WTC11 (cell line): ENCODE data around the gene KBTBD3.

ENCODE experiments used
- CREB1 ChIP-seq: sonication (generic); formaldehyde crosslinking; IDR thresholded peaks from 2 replicates; pipeline ENCODE4 v1.8.0; 2023; ENCODE audit warnings: mild to moderate bottlenecking, missing genetic modification reagents
- CTCF ChIP-seq: fragments of 200-600 bp; IDR thresholded peaks from 2 replicates; pipeline ENCODE4 v1.8.0; 2022; ENCODE audit warnings: antibody characterized with exemption
- ELF4 ChIP-seq: sonication (generic); formaldehyde crosslinking; IDR thresholded peaks from 2 replicates; pipeline ENCODE4 v1.8.1; 2022; ENCODE audit warnings: low read depth, mild to moderate bottlenecking, moderate library complexity, missing genetic modification reagents
- NR3C1 ChIP-seq: sonication (generic); formaldehyde crosslinking; conservative IDR thresholded peaks from 2 replicates; pipeline ENCODE4 v1.8.1; 2023; ENCODE audit warnings: low read depth, mild to moderate bottlenecking, missing genetic modification reagents
- SP1 ChIP-seq: sonication (generic); formaldehyde crosslinking; conservative IDR thresholded peaks from 2 replicates; pipeline ENCODE4 v1.8.1; 2022; ENCODE audit warnings: missing genetic modification reagents
- USF1 ChIP-seq: sonication (generic); formaldehyde crosslinking; IDR thresholded peaks from 2 replicates; pipeline ENCODE4 v1.8.0; 2022; ENCODE audit warnings: mild to moderate bottlenecking, missing genetic modification reagents
- ZNF263 ChIP-seq: sonication (generic); formaldehyde crosslinking; IDR thresholded peaks from 2 replicates; pipeline ENCODE4 v1.8.1; 2022; ENCODE audit warnings: low read depth, mild to moderate bottlenecking, moderate library complexity, missing genetic modification reagents

- TF ChIP-seq NR3C1 (CRISPR knock-in tag): no peak
- TF ChIP-seq SP1 (CRISPR knock-in tag): no peak
- TF ChIP-seq CTCF: no peak
- no peak for TF ChIP-seq CREB1 (CRISPR knock-in tag)
- no peak for TF ChIP-seq USF1
- no peak for TF ChIP-seq ELF4 (CRISPR knock-in tag)
- TF ChIP-seq ZNF263 (CRISPR knock-in tag): no peak
Observed at GRCh38 chr11:106011481-106011880, 65.7 kb downstream of the KBTBD3 start.
